Neutrophil (primary cell): ENCODE data around the gene RALGDS.

ENCODE experiments used
- H3K27ac ChIP-seq: fragments of 200-600 bp; sonication (generic); 2 replicates; pipeline ENCODE4 v1.5.1; 2016; ENCODE audit warnings: mild to moderate bottlenecking, moderate library complexity
- H3K27me3 ChIP-seq: fragments of 200-600 bp; sonication (generic); 2 replicates; pipeline ENCODE4 v1.6.0; 2016; ENCODE audit warnings: mild to moderate bottlenecking
- H3K36me3 ChIP-seq: fragments of 200-600 bp; sonication (generic); 2 replicates; pipeline ENCODE4 v1.5.1; 2017
- H3K4me1 ChIP-seq, 2 experiments: fragments of 200-600 bp in 1 of 2; sonication (generic) in 1 of 2; 1 replicate in 1 of 2; 2 replicates in 1 of 2; pipeline versions ENCODE4 v1.5.1 to v1.6.1; 2013 to 2016; ENCODE audit warnings: low read depth in 1 of 2, low read length in 1 of 2, mild to moderate bottlenecking in 1 of 2, moderate library complexity in 1 of 2; ENCODE audit not compliant: control insufficient read depth in 1 of 2, insufficient read depth in 1 of 2
- H3K4me3 ChIP-seq, 2 experiments: fragments of 200-600 bp in 1 of 2; sonication (generic) in 1 of 2; 1 replicate in 1 of 2; 2 replicates in 1 of 2; pipeline ENCODE4 v1.5.1; 2013 to 2016; ENCODE audit warnings: low read depth in 1 of 2, low read length in 1 of 2, mild to moderate bottlenecking in 1 of 2, moderate library complexity in 1 of 2
- H3K9me3 ChIP-seq: fragments of 200-600 bp; sonication (generic); 2 replicates; pipeline ENCODE4 v1.5.1; 2016
- TF ChIP-seq, protein P1 (sequence below): fragments of 200-600 bp; sonication (generic); IDR thresholded peaks from 2 replicates; pipeline ENCODE4 v1.5.1; 2016; ENCODE audit warnings: antibody characterized with exemption

The RALGDS gene

GRCh38 chr9:133154097-133154989, 33.3 kb upstream of the RALGDS start:
- TF ChIP-seq, protein P1, sequence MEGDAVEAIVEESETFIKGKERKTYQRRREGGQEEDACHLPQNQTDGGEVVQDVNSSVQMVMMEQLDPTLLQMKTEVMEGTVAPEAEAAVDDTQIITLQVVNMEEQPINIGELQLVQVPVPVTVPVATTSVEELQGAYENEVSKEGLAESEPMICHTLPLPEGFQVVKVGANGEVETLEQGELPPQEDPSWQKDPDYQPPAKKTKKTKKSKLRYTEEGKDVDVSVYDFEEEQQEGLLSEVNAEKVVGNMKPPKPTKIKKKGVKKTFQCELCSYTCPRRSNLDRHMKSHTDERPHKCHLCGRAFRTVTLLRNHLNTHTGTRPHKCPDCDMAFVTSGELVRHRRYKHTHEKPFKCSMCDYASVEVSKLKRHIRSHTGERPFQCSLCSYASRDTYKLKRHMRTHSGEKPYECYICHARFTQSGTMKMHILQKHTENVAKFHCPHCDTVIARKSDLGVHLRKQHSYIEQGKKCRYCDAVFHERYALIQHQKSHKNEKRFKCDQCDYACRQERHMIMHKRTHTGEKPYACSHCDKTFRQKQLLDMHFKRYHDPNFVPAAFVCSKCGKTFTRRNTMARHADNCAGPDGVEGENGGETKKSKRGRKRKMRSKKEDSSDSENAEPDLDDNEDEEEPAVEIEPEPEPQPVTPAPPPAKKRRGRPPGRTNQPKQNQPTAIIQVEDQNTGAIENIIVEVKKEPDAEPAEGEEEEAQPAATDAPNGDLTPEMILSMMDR, result no peak
- Histone ChIP-seq H3K27ac (no peak overlapping the region), H3K4me3 (no peak overlapping the region), H3K36me3 (peaks cover 25% of the 10 kb centered on the region), H3K4me1 (peaks cover 4% of the 10 kb centered on the region in 2 experiments), H3K9me3 (no peaks in the 10 kb centered on the region), H3K27me3 (peaks cover 24% of the 10 kb centered on the region)

- TF ChIP-seq, protein P1, result no peak
- H3K27ac ChIP-seq, result no peak overlapping the region
- H3K9me3 ChIP-seq, result no peaks in the 10 kb centered on the region
- peaks cover 29% of the 10 kb centered on the region for H3K27me3 ChIP-seq
- H3K4me3 ChIP-seq, result no peak overlapping the region
- peaks cover 8 to 9% of the 10 kb centered on the region in 2 experiments for H3K4me1 ChIP-seq
- peaks cover 25% of the 10 kb centered on the region for H3K36me3 ChIP-seq
Observed at GRCh38 chr9:133153227-133154096, 32.4 kb upstream of the RALGDS start.

DNA sequence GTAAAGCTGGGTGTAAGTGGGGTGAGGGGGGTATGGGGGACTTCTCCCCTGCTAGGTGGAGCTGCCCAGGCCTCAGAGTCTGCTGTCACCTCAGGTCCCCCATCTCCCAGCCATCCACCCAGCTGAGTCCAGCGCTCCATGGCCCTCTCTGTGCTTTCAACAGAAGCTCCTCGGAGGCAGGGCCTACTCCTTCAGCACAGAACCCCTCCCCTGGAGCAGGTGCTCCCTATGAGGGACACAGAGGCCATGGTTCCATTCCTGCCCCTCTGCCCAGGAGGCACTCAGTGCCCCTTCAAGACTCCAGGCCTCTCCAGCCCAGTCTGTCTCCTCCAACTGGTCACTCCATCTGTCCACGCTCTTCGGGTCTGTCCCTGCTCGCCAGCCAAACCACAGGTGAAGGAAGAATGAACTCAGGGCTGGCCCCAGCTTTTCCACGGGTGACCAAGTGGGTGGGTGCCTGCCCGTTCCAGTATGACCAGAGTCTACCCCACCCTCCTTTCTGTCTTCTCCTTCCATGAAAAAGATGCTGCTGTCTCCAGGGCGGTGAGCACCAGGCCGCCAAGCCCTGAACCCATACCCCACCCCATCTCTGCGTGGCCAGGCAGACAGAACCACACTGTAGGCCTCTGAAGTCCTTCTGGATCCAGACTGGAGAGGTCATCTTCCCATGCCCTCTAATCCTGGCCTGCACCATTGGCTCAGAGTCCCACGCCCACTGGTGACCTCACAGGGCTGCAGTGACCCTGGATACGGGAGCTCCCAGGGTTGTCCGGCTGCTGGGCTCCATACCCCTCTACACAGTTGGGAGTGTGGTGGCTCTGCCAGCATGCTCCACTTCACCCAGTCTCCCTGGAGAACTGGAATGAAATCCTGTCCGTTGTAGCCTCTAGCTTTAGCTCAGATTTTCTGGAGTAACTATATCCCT, 30.8 kb upstream of the RALGDS start:
- peaks cover 18 to 21% of the 10 kb centered on the region in 2 experiments for H3K4me1 ChIP-seq
- H3K27me3 ChIP-seq, result peaks cover 39% of the 10 kb centered on the region
- TF ChIP-seq, protein P1, result no peak
- no peak overlapping the region for H3K27ac ChIP-seq
- H3K36me3 ChIP-seq, result peaks cover 25% of the 10 kb centered on the region
- H3K4me3 ChIP-seq, result no peak overlapping the region
- no peaks in the 10 kb centered on the region for H3K9me3 ChIP-seq

DNA sequence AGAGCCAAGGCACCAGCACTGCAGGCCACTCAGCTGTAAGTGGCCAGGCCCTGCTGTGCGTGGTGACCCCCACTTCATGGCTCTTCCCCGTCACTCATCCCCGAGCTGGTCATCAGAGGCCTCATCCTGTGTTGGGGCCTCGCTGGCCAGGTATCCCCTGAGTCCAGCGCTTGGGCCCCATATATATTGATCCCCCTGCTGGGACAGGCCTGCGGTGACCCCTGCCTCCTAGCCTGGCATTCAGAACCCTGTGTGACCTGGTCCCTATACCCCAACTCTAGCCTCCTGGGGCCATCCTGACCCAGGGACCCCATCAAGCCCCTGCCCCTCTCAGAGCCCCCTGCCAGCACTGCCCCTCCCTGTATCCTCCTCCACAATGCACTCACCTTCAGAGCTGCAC, 30.0 kb upstream of the RALGDS start:
- Histone ChIP-seq H3K36me3 (peaks cover 25% of the 10 kb centered on the region), H3K27me3 (peaks cover 39% of the 10 kb centered on the region), H3K9me3 (no peaks in the 10 kb centered on the region), H3K4me3 (no peak overlapping the region), H3K4me1 (peaks cover 18 to 21% of the 10 kb centered on the region in 2 experiments), H3K27ac (no peak overlapping the region)
- TF ChIP-seq, protein P1, result no peak
